HepG2 (cell line): ENCODE results near the gene SDR39U1. TPM values are rescaled to one million over a fixed set of nuclear protein-coding genes. Genes with fewer than 3 reads are reported as not detected.
A peak's percentile ranks its signal among the peaks of the same experiment; 100 is the strongest.

Source experiments
- ATAC-seq: fragments of 200-7000 bp; cut with Tn5 transposase; 3 replicates; pipeline ENCODE4 v1.9.1; 2020; ENCODE audit warnings: mild to moderate bottlenecking, moderate library complexity
- BruUV-seq: library from RNA; stranded (reverse); fragments of 400-500 nt; replicated peaks from 2 replicates; lab custom pipeline; 2021; lab: Mats Ljungman, UMichigan
- CTCF ChIA-PET: fragments of 300-600 bp; formaldehyde crosslinking; extraction: SDS; loops from one replicate; lab custom pipeline; 2021; ENCODE audit warnings: low total read pairs, inconsistent platforms, low intra/inter-chr PET ratio; lab: Yijun Ruan, JAX
- POLR2A ChIA-PET: fragments of 350-600 bp; sonication (Branson Sonifier 250); formaldehyde crosslinking; loops from one replicate; lab custom pipeline; 2020; ENCODE audit warnings: antibody characterized with exemption, inconsistent platforms; lab: Yijun Ruan, JAX
- DNase-seq: peaks from one replicate; pipeline ENCODE4 v3.0.0-alpha.2; 2015; ENCODE audit warnings: low spot score
- FAIRE-seq: peaks from 3 replicates; lab custom pipeline; 2011; peaks lifted over from hg19 to GRCh38; lab: Jason Lieb, UNC
- H2AFZ ChIP-seq: one replicate; pipeline ENCODE4 v1.6.1; 2011; ENCODE audit warnings: low read length, inconsistent platforms
- H3K27ac ChIP-seq: fragments of 300-600 bp; 3 replicates; pipeline ENCODE4 v1.8.0; 2011; ENCODE audit warnings: mixed run types, mild to moderate bottlenecking, mixed read lengths, low read length, inconsistent platforms; ENCODE audit not compliant: insufficient read depth; ENCODE audit errors: extremely low read length
- H3K27me3 ChIP-seq, 2 experiments: fragments of 200-600 bp in 1 of 2; 2 replicates in 1 of 2; 3 replicates in 1 of 2; pipeline versions ENCODE4 v1.6.0 to v1.8.0; 2011; ENCODE audit warnings: low read length in 2 of 2, mild to moderate bottlenecking in 2 of 2, moderate library complexity in 2 of 2, inconsistent platforms in 1 of 2; ENCODE audit not compliant: insufficient read depth in 2 of 2, control insufficient read depth in 1 of 2
- H3K36me3 ChIP-seq, 2 experiments: fragments of 200-600 bp in 1 of 2; replicated peaks in 1 of 2; 2 replicates in 1 of 2; 3 replicates in 1 of 2; pipeline versions ENCODE4 v1.5.1 to v1.8.0; 2011; ENCODE audit warnings: low read length in 2 of 2, inconsistent platforms in 1 of 2; ENCODE audit not compliant: insufficient read depth in 2 of 2, control insufficient read depth in 1 of 2
- H3K4me1 ChIP-seq: 2 replicates; pipeline ENCODE4 v1.5.1; 2012; ENCODE audit warnings: low read length, inconsistent platforms; ENCODE audit not compliant: insufficient read depth
- H3K4me2 ChIP-seq: 2 replicates; pipeline ENCODE4 v1.6.0; 2011; ENCODE audit warnings: low read depth, low read length, inconsistent platforms
- H3K4me3 ChIP-seq, 3 experiments: fragments of 200-600 bp in 1 of 3; sonication (generic), shearing (Covaris generic) in 1 of 3; replicated peaks in 1 of 3; 2 replicates each; pipeline ENCODE4 v1.5.1; 2011 to 2016; ENCODE audit warnings: low read length in 3 of 3, inconsistent platforms in 2 of 3, low read depth in 2 of 3, mild to moderate bottlenecking in 2 of 3, control low read depth in 1 of 3, mixed read lengths in 1 of 3; ENCODE audit not compliant: insufficient read depth in 1 of 3
- H3K79me2 ChIP-seq: one replicate; pipeline ENCODE4 v1.6.1; 2011; ENCODE audit warnings: low read length, inconsistent platforms; ENCODE audit not compliant: insufficient read depth
- H3K9ac ChIP-seq: 2 replicates; pipeline ENCODE4 v1.6.0; 2011; ENCODE audit warnings: mild to moderate bottlenecking, low read depth, low read length, inconsistent platforms; ENCODE audit not compliant: insufficient read depth
- H3K9me3 ChIP-seq: 2 replicates; pipeline ENCODE4 v1.5.1; 2012; ENCODE audit warnings: mild to moderate bottlenecking, low read length
- H4K20me1 ChIP-seq: 2 replicates; pipeline ENCODE4 v1.6.0; 2011; ENCODE audit warnings: inconsistent platforms, mild to moderate bottlenecking, low read length, moderate library complexity; ENCODE audit not compliant: insufficient read depth
- CENPT ChIP-seq: sonication (generic); formaldehyde crosslinking; IDR thresholded peaks from 2 replicates; pipeline ENCODE4 v1.8.0; 2022; ENCODE audit warnings: low read depth, mild to moderate bottlenecking, moderate library complexity, missing genetic modification reagents
- FOSL2 ChIP-seq: sonication (generic); formaldehyde crosslinking; IDR thresholded peaks from 2 replicates; pipeline ENCODE4 v1.4.0; 2020; ENCODE audit warnings: missing genetic modification reagents
- GATA4 ChIP-seq: sonication (generic); IDR thresholded peaks from 2 replicates; pipeline ENCODE4 v1.6.1; 2016; ENCODE audit warnings: antibody characterized with exemption, low read depth, borderline replicate concordance
- KMT2B ChIP-seq: IDR thresholded peaks from 2 replicates; pipeline ENCODE4 v1.6.1; 2016; ENCODE audit warnings: missing genetic modification reagents, missing compliant biosample characterization
- PHF21A ChIP-seq: sonication (generic); formaldehyde crosslinking; IDR thresholded peaks from 2 replicates; pipeline ENCODE4 v1.5.0; 2020; ENCODE audit warnings: mild to moderate bottlenecking, missing genetic modification reagents
- YEATS2 ChIP-seq: sonication (generic); formaldehyde crosslinking; IDR thresholded peaks from 2 replicates; pipeline ENCODE4 v1.4.0; 2020; ENCODE audit warnings: missing genetic modification reagents, borderline replicate concordance
- ZNF530 ChIP-seq: sonication (generic); formaldehyde crosslinking; IDR thresholded peaks from 2 replicates; pipeline ENCODE4 v1.5.0; 2020; ENCODE audit warnings: low read depth, mild to moderate bottlenecking, missing genetic modification reagents
- ZNF772 ChIP-seq: sonication (generic); formaldehyde crosslinking; IDR thresholded peaks from 2 replicates; pipeline ENCODE4 v1.5.0; 2020; ENCODE audit warnings: mild to moderate bottlenecking, missing genetic modification reagents
- ZNF790 ChIP-seq: sonication (generic); formaldehyde crosslinking; IDR thresholded peaks from 2 replicates; pipeline ENCODE4 v1.8.0; 2022; ENCODE audit warnings: missing genetic modification reagents, mild to moderate bottlenecking, borderline replicate concordance
- WGBS: methylation state at CpG from one replicate; pipeline ENCODE4 v1.1.6; 2017; ENCODE audit warnings: low lambda C conversion rate; 5-methylcytosine and 5-hydroxymethylcytosine counted together
- in situ Hi-C: cut with HindIII; loops from 2 replicates; pipeline ENCODE4 v1.10.0; 2017; ENCODE audit warnings: low pct_unique_long_range_greater_than_20kb; ENCODE audit not compliant: extremely low pct_ligation_motif_present
- intact Hi-C: fragments of 100-400 bp; cut with micrococcal nuclease; formaldehyde crosslinking; loops from one replicate; pipeline ENCODE4 v1.10.0; 2022; ENCODE audit not compliant: unreplicated experiment
- polyA plus RNA-seq, 8 experiments: library from polyadenylated mRNA; depleted of rRNA in 3 of 8; stranded (reverse) in 7 of 8; unstranded in 1 of 8; fragments of >200 nt; fragmentation: Illumina TruSeq in 4 of 8; extraction: Trizol in 4 of 8; gene quantifications; 2 replicates each; pipeline versions ENCODE4 v1.2.1 to v1.2.3, GENCODE V29; 2011 to 2016; ENCODE audit warnings: low read depth in 4 of 8, missing spikeins in 1 of 8, mixed read lengths in 1 of 8; ENCODE audit not compliant: insufficient read depth in 1 of 8
- total RNA-seq, 5 experiments: library from RNA; depleted of rRNA; stranded (reverse); fragments of >200 nt; fragmentation: Illumina TruSeq; extraction: Trizol; gene quantifications; 2 replicates each; pipeline ENCODE4 v1.2.3, GENCODE V29; 2016; ENCODE audit warnings: low read depth in 1 of 5
- TF ChIP-seq, protein P1 (sequence below): sonication (generic); formaldehyde crosslinking; IDR thresholded peaks from 2 replicates; pipeline ENCODE4 v1.4.0; 2020; ENCODE audit warnings: missing genetic modification reagents
- TF ChIP-seq, protein P2 (sequence below): sonication (generic); formaldehyde crosslinking; conservative IDR thresholded peaks from 2 replicates; pipeline ENCODE4 v1.8.0; 2022; ENCODE audit warnings: mild to moderate bottlenecking, moderate library complexity, missing genetic modification reagents

SDR39U1 gene
- total and polyA plus RNA-seq, 2 of the 13 experiments (the other 11 are each of a cell fraction or from before 2014, with no cell fraction given): 34.4 to 129 TPM

- no peak overlapping the region for H3K4me2 ChIP-seq
- POLR2A ChIA-PET: interaction anchor here (0.9 to 2.1 kb wide), 3 partner anchors 10 to 18 kb away, joined by 3 to 9 read pairs (median 5); partner anchors contain the start of genes CBLN3 and KHNYN
- ATAC-seq (no peak), FAIRE-seq (no peak)
- no peaks in the 10 kb centered on the region for H3K9me3 ChIP-seq
- H2AFZ ChIP-seq: no peak overlapping the region
- TF ChIP-seq ZNF772 (CRISPR knock-in tag) (no peak), YEATS2 (CRISPR knock-in tag) (no peak), KMT2B (CRISPR knock-in tag) (no peak)
- TF ChIP-seq, all 625 proteins: peak for 0
- no peak for DNase-seq
- Histone ChIP-seq H3K4me3 (no peak overlapping the region), H3K27me3 (peaks cover 0 to 2% of the 10 kb centered on the region in 2 experiments; a peak in 2 of 5 replicates), H3K79me2 (no peaks in the 10 kb centered on the region), H4K20me1 (no peaks in the 10 kb centered on the region), H3K27ac (no peak overlapping the region), H3K4me1 (no peaks in the 10 kb centered on the region), H3K36me3 (no peaks in the 10 kb centered on the region), H3K9ac (no peak overlapping the region)
- no TSS peak for BruUV-seq
- CTCF ChIA-PET: interaction anchor here (3.7 kb wide), 1 partner anchor 48 kb away, joined by 72 read pairs; the partner anchor contains the start of gene NFATC4
- 96% methylated on average over 1 of the region's 1 CpG for WGBS
- intact Hi-C loops (no loop called here), in situ Hi-C loops (no loop called here)
Measured at GRCh38 chr14:24414077-24414476, 28.5 kb downstream of the SDR39U1 start.

- Histone ChIP-seq H4K20me1 (no peaks in the 10 kb centered on the region), H3K4me3 (no peak overlapping the region), H3K4me2 (no peak overlapping the region), H3K27me3 (peaks cover 0 to 2% of the 10 kb centered on the region in 2 experiments; a peak in 1 of 5 replicates), H3K79me2 (no peaks in the 10 kb centered on the region), H3K27ac (no peak overlapping the region), H3K36me3 (no peaks in the 10 kb centered on the region), H3K4me1 (no peaks in the 10 kb centered on the region), H3K9ac (no peak overlapping the region), H2AFZ (no peak overlapping the region), H3K9me3 (no peaks in the 10 kb centered on the region)
- CTCF ChIA-PET: interaction anchor here (0.7 to 3.7 kb wide), 6 partner anchors 20 to 83 kb away, joined by 3 to 72 read pairs (median 6); partner anchors contain the start of genes ADCY4 and NFATC4
- POLR2A ChIA-PET: interaction anchor here (1.2 kb wide), 1 partner anchor 18 kb away, joined by 3 read pairs; the partner anchor contains the start of gene KHNYN
- 47% methylated on average over 16 of the region's 16 CpGs for WGBS
- FAIRE-seq: peak; percentile 93
- ATAC-seq: peak; percentile 69
- peak; percentile 69 for DNase-seq
- BruUV-seq: no TSS peak
- intact Hi-C loops: loop anchor here (1.0 to 2.0 kb wide), 5 partner anchors 15 to 78 kb away; no protein-coding TSS in a partner anchor
- in situ Hi-C loops: no loop called here
- 0 out of 2 replicates have a peak, but pooled peaks have one; percentile 38 for TF ChIP-seq PHF21A (CRISPR knock-in tag)
- TF ChIP-seq, protein P1, sequence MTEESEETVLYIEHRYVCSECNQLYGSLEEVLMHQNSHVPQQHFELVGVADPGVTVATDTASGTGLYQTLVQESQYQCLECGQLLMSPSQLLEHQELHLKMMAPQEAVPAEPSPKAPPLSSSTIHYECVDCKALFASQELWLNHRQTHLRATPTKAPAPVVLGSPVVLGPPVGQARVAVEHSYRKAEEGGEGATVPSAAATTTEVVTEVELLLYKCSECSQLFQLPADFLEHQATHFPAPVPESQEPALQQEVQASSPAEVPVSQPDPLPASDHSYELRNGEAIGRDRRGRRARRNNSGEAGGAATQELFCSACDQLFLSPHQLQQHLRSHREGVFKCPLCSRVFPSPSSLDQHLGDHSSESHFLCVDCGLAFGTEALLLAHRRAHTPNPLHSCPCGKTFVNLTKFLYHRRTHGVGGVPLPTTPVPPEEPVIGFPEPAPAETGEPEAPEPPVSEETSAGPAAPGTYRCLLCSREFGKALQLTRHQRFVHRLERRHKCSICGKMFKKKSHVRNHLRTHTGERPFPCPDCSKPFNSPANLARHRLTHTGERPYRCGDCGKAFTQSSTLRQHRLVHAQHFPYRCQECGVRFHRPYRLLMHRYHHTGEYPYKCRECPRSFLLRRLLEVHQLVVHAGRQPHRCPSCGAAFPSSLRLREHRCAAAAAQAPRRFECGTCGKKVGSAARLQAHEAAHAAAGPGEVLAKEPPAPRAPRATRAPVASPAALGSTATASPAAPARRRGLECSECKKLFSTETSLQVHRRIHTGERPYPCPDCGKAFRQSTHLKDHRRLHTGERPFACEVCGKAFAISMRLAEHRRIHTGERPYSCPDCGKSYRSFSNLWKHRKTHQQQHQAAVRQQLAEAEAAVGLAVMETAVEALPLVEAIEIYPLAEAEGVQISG (CRISPR knock-in tag): no peak
- TF ChIP-seq ZNF790 (CRISPR knock-in tag): no peak
- 0 out of 2 replicates have a peak, but pooled peaks have one; percentile 15 for TF ChIP-seq GATA4
- TF ChIP-seq CENPT: no peak
- TF ChIP-seq, protein P2, sequence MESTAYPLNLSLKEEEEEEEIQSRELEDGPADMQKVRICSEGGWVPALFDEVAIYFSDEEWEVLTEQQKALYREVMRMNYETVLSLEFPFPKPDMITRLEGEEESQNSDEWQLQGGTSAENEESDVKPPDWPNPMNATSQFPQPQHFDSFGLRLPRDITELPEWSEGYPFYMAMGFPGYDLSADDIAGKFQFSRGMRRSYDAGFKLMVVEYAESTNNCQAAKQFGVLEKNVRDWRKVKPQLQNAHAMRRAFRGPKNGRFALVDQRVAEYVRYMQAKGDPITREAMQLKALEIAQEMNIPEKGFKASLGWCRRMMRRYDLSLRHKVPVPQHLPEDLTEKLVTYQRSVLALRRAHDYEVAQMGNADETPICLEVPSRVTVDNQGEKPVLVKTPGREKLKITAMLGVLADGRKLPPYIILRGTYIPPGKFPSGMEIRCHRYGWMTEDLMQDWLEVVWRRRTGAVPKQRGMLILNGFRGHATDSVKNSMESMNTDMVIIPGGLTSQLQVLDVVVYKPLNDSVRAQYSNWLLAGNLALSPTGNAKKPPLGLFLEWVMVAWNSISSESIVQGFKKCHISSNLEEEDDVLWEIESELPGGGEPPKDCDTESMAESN (CRISPR knock-in tag): no peak
- peak; percentile 7; the same call in 1 of the 2 replicates for TF ChIP-seq FOSL2
- 0 out of 2 replicates have a peak, but pooled peaks have one; percentile 37 for TF ChIP-seq ZNF530
Measured at GRCh38 chr14:24411443-24412389, 30.9 kb downstream of the SDR39U1 start.
